ENCODE data around the gene SEMA4B.
A peak's percentile ranks its signal among the peaks of the same experiment; 100 is the strongest.
"Not testable (repeated sequence)": the region's sequence is repeated elsewhere in the genome, so short reads cannot be mapped to it uniquely, and the experiment has no call there.

Gene SEMA4B

DNA sequence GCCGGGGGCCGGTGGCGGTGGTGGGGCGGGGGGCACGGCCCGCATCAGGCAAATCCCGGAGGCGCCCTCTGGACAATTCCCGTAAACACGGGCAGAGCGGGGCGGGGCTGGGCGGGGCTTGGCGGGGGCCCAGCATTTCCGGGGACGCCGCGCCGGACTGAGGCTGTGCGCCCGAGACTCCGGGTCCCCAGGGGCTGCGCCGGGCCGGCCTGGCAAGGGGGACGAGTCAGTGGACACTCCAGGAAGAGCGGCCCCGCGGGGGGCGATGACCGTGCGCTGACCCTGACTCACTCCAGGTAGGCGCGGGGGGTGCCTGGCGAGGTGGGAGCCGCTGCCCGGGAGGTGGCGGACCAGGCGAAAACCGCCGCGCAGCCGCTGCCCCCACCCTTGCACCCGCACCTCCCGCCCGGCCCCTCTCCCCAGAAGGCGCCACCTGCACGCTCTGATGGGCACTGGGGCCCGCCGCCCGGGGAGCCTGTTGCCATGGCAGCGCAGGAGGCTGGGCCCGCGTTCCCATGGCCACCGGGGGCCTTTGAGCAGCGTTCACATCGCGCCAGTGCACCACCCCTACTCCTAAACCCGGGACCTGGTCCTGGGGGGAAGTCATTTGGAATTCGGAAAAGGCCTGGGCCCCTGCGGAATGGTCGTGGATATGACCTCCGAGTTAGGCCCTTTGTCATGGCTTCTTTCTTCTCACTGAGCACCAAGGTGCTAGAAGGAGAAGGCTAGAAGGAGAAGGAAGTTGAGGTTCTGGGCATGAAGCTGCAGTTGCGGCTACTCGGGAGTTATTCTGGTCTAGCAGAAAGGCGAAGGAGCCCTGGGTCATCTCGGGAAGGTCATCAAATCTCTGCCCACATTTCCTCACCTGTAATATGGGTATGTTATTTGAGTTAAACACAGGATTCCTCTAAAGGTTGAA is 16.1 kb upstream of the SEMA4B start:
- TF ChIP-seq CTCF (conservative IDR thresholded peaks at IDR 0.05), result no peak
- H3K27ac ChIP-seq, result peak overlapping the region; percentile 98

GRCh38 chr15:90187257-90187868 is 13.8 kb upstream of the SEMA4B start:
- peak overlapping the region; percentile 30; the same call in 1 of the 2 replicates for H3K27ac ChIP-seq
- TF ChIP-seq CTCF (conservative IDR thresholded peaks at IDR 0.05), result no peak

GRCh38 chr15:90188065-90188464 is 13.1 kb upstream of the SEMA4B start:
- not testable (repeated sequence) for H3K27ac ChIP-seq

GRCh38 chr15:90188914-90189748 is 12.0 kb upstream of the SEMA4B start:
- TF ChIP-seq CTCF (conservative IDR thresholded peaks at IDR 0.05), result no peak
- H3K27ac ChIP-seq, result no peak overlapping the region

- H3K27ac ChIP-seq, result peak overlapping the region; percentile 70; the same call in 1 of the 2 replicates
- TF ChIP-seq CTCF (conservative IDR thresholded peaks at IDR 0.05), result no peak
Measured at GRCh38 chr15:90189781-90190467, 11.2 kb upstream of the SEMA4B start.

GRCh38 chr15:90190606-90191343 is 10.4 kb upstream of the SEMA4B start:
- no peak for TF ChIP-seq CTCF (conservative IDR thresholded peaks at IDR 0.05)
- peak overlapping the region; percentile 70 for H3K27ac ChIP-seq

DNA sequence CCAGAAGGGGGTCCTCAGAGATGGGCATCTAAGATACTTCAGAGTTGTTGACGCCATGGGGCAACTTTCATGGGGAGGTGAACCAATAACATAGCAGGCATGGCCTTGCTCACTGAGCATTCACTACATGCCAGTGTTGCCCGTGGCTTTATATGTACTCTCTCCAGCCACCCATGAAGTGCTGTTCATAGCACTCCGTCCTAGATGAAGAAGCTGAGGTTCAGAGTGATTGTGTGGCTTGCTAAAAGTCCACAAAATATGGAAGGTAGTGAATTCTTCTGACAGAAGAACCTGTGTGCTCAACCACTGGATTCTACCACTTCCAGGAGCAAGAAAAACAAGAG is 9.8 kb upstream of the SEMA4B start:
- peak overlapping the region; percentile 70 for H3K27ac ChIP-seq
- TF ChIP-seq CTCF (conservative IDR thresholded peaks at IDR 0.05), result no peak

Measured in VCaP (cell line).